GM12878 (cell line): ENCODE data around the gene VAV2. TPM values are rescaled to one million over a fixed set of nuclear protein-coding genes. Genes with fewer than 3 reads are reported as not detected.

Experiments used
- CUX1 ChIP-seq: IDR thresholded peaks from 2 replicates; pipeline ENCODE4 v1.6.1; 2012; ENCODE audit warnings: improper control_type of control experiment, low read depth, low read length; ENCODE audit not compliant: insufficient replicate concordance
- E2F4 ChIP-seq: IDR thresholded peaks from 2 replicates; pipeline ENCODE4 v1.6.1; 2012; ENCODE audit warnings: low read depth, low read length, improper control_type of control experiment
- EGR1 ChIP-seq, 2 experiments: IDR thresholded peaks; 1 replicate in 1 of 2; 2 replicates in 1 of 2; pipeline ENCODE4 v1.6.1; 2011 to 2012; ENCODE audit warnings: low read depth in 2 of 2, low read length in 2 of 2, borderline replicate concordance in 1 of 2, mild to moderate bottlenecking in 1 of 2, moderate library complexity in 1 of 2
- NFXL1 ChIP-seq: fragments of 450-650 bp; IDR thresholded peaks from 2 replicates; pipeline ENCODE4 v1.6.1; 2017; ENCODE audit warnings: antibody characterized with exemption, mild to moderate bottlenecking, borderline replicate concordance
- PAX8 ChIP-seq: fragments of 450-650 bp; IDR thresholded peaks from 2 replicates; pipeline ENCODE4 v1.6.1; 2017; ENCODE audit warnings: mild to moderate bottlenecking, moderate library complexity
- POLR2A ChIP-seq: IDR thresholded peaks from 2 replicates; pipeline ENCODE4 v1.6.1; 2011; ENCODE audit warnings: low read depth, mild to moderate bottlenecking, low read length
- POLR2AphosphoS5 ChIP-seq: IDR thresholded peaks from 2 replicates; pipeline ENCODE4 v1.6.1; 2011; ENCODE audit warnings: mild to moderate bottlenecking, low read length, inconsistent platforms
- RAD21 ChIP-seq: IDR thresholded peaks from 2 replicates; pipeline ENCODE4 v1.6.1; 2011; ENCODE audit warnings: mild to moderate bottlenecking, low read depth, low read length, moderate library complexity; ENCODE audit not compliant: insufficient read depth
- RB1 ChIP-seq: fragments of 450-650 bp; formaldehyde crosslinking; IDR thresholded peaks from 2 replicates; pipeline ENCODE4 v1.6.1; 2017; ENCODE audit warnings: mild to moderate bottlenecking, borderline replicate concordance
- RCOR1 ChIP-seq: conservative IDR thresholded peaks from 2 replicates; pipeline ENCODE4 v1.6.1; 2012; ENCODE audit warnings: low read depth, low read length, improper control_type of control experiment
- RELA ChIP-seq: fragments of 450-650 bp; IDR thresholded peaks from 2 replicates; pipeline ENCODE4 v1.8.0; 2014; ENCODE audit warnings: borderline replicate concordance; ENCODE audit not compliant: partially characterized antibody
- SRF ChIP-seq, 2 experiments: IDR thresholded peaks; 2 replicates each; pipeline ENCODE4 v1.6.1; 2011; ENCODE audit warnings: low read depth in 2 of 2, low read length in 2 of 2, mild to moderate bottlenecking in 1 of 2, moderate library complexity in 1 of 2
- SUZ12 ChIP-seq: fragments of 200-600 bp; sonication (generic); IDR thresholded peaks from one replicate; pipeline ENCODE4 v1.6.1; 2018; ENCODE audit warnings: antibody characterized with exemption, mild to moderate bottlenecking; ENCODE audit not compliant: unreplicated experiment
- TCF12 ChIP-seq: IDR thresholded peaks from 2 replicates; pipeline ENCODE4 v1.6.1; 2011; ENCODE audit warnings: low read depth, mild to moderate bottlenecking, low read length
- WRNIP1 ChIP-seq: IDR thresholded peaks from 2 replicates; pipeline ENCODE4 v1.6.1; 2011; ENCODE audit warnings: low read depth, low read length, improper control_type of control experiment, borderline replicate concordance
- ZNF207 ChIP-seq: fragments of 450-650 bp; IDR thresholded peaks from 2 replicates; pipeline ENCODE4 v1.6.1; 2014; ENCODE audit warnings: antibody characterized with exemption, mild to moderate bottlenecking, borderline replicate concordance
- ZNF592 ChIP-seq: fragments of 450-650 bp; IDR thresholded peaks from 2 replicates; pipeline ENCODE4 v1.6.1; 2017; ENCODE audit warnings: mild to moderate bottlenecking, moderate library complexity
- polyA plus RNA-seq, 11 experiments: library from polyadenylated mRNA; depleted of rRNA in 4 of 11; unstranded in 6 of 11; stranded (reverse) in 5 of 11; fragments of >200 nt; fragmentation: Nextera tagmentation in 4 of 11; fragmentation: Illumina TruSeq in 1 of 11; extraction: Ambion mirVana in 4 of 11; extraction: Trizol in 1 of 11; gene quantifications; 1 replicate in 1 of 11; 2 replicates in 10 of 11; pipeline versions ENCODE4 v1.2.1 to v1.2.3, GENCODE V29; 2011 to 2016; ENCODE audit warnings: inconsistent platforms in 2 of 11, missing spikeins in 2 of 11, low read depth in 1 of 11
- total RNA-seq, 4 experiments: library from RNA; depleted of rRNA in 3 of 4; stranded (reverse); fragments of >200 nt in 3 of 4; fragmentation: Illumina TruSeq in 1 of 4; extraction: Trizol in 1 of 4; gene quantifications; 2 replicates each; pipeline versions ENCODE4 v1.2.1 to v1.2.3, GENCODE V29; 2013 to 2021

The VAV2 gene
- total and polyA plus RNA-seq, 10 of the 15 experiments (the other 5 are each of a cell fraction or from before 2014, with no cell fraction given): 0.13 to 43.9 (median 16.9) TPM

- TF ChIP-seq ZNF592 (peak; percentile 54; the same call in 1 of the 2 replicates), RB1 (0 out of 2 replicates have a peak, but pooled peaks have one; percentile 66), RELA (peak; percentile 75), SUZ12 (no peak), PAX8 (no peak), WRNIP1 (no peak), SRF (IDR thresholded peaks at IDR 0.05; ENCODE audit: low read depth in 2 of 2, low read length in 2 of 2) (no peak), EGR1 (IDR thresholded peaks at IDR 0.05; ENCODE audit: borderline replicate concordance in 1 of 2, low read depth in 2 of 2, low read length in 2 of 2) (no peak), NFXL1 (no peak), POLR2A (no peak), ZNF207 (0 out of 2 replicates have a peak, but pooled peaks have one; percentile 32), RCOR1 (no peak), E2F4 (no peak), POLR2AphosphoS5 (no peak), RAD21 (peak; percentile 99), TCF12 (peak; percentile 54; the same call in 1 of the 2 replicates), CUX1 (no peak)
Measured at GRCh38 chr9:133994353-133995011, 2.4 kb upstream of the VAV2 start (continued).
